ENCODE data around the gene ABCC4.
A peak's percentile ranks its signal among the peaks of the same experiment; 100 is the strongest.
"Not testable (repeated sequence)": the region's sequence is repeated elsewhere in the genome, so short reads cannot be mapped to it uniquely, and the experiment has no call there.

The ABCC4 gene

DNA sequence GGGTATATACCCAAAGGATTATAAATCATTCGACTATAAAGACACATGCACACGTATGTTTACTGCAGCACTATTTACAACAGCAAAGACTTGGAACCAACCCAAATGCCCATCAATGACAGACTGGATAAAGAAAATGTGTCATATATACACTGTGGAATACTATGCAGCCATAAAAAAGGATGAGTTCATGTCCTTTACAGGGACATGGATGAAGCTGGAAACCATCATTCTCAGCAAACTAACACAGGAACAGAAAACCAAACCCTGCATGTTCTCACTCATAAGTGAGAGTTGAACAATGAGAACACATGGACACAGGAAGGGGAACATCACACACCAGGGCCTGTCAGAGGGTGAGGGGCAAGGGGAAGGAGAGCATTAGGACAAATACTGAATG lies 102.6 kb downstream of the ABCC4 start:
- DNase-seq (ENCODE audit: low read depth): not testable (repeated sequence)

GRCh38 chr13:95197548-95197947 lies 103.7 kb downstream of the ABCC4 start:
- no peak for DNase-seq (ENCODE audit: low read depth)

DNA sequence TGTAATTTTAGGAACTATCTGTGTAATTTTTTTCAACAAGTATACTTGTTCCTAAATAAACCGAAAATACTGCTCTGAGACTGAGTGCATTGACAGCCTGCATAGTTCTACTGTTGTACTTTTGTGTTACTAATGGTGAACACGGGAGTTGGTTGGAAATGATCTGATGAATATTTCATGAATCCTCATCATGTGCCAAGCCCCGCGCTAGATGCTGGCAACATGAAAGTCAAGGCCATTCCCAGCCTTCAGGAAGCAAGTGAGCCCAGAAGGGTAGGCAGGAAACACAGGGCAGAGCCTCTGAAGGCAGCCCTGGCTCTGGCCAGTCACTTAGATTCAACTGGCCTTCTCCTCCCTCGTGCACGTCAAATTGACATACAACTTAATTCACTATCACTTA lies 106.1 kb downstream of the ABCC4 start:
- DNase-seq (ENCODE audit: low read depth): no peak

GRCh38 chr13:95193509-95194230 lies 107.6 kb downstream of the ABCC4 start:
- DNase-seq (ENCODE audit: low read depth): no peak

GRCh38 chr13:95192998-95193397 lies 108.3 kb downstream of the ABCC4 start:
- DNase-seq (ENCODE audit: low read depth): no peak

GRCh38 chr13:95192564-95192945 lies 108.7 kb downstream of the ABCC4 start:
- DNase-seq (ENCODE audit: low read depth): not testable (repeated sequence)

GRCh38 chr13:95191821-95192563 lies 109.3 kb downstream of the ABCC4 start:
- DNase-seq (ENCODE audit: low read depth): peak; percentile 26

DNA sequence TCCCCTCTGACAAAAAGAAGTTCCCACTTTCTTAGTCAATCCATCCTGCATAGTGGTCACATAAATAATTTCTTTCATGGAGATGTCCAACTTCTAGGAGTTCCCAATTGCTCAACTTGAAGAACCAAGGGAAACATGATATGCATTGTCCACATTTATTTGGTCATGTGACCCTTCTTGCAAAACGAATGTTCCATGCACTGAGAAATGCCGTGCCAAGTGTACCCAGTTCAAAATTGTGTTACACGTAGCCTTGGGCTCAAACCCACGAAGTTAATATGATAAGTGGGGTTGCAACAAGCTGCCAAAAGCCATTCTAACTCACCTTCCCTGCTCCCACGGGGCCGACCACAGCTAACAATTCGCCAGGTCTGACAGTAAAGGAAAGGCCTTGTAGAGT lies 113.1 kb downstream of the ABCC4 start:
- DNase-seq (ENCODE audit: low read depth): no peak

DNA sequence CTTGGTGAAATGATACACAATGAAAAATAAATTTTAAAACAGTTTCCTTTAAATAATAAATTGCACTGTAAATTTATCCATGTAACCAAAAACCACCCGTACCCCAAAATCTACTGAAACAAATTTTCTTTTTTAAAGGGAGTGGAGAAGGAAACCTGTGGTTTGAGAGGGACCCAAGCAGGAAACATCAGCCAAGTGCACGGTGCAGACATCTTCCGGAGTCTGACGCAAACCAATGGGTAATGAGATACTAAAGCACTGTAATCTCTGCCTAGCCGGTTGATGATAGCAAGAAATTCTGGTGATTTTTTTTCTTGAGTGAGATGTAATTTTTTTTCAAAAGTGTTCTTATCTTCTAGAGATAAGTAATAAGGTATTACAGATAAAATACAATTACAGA lies 115.4 kb downstream of the ABCC4 start:
- DNase-seq (ENCODE audit: low read depth): peak; percentile 27

GRCh38 chr13:95185311-95185710 lies 115.9 kb downstream of the ABCC4 start:
- DNase-seq (ENCODE audit: low read depth): no peak

- no peak for DNase-seq (ENCODE audit: low read depth)
Measured at GRCh38 chr13:95184317-95184716, 116.9 kb downstream of the ABCC4 start.

DNA sequence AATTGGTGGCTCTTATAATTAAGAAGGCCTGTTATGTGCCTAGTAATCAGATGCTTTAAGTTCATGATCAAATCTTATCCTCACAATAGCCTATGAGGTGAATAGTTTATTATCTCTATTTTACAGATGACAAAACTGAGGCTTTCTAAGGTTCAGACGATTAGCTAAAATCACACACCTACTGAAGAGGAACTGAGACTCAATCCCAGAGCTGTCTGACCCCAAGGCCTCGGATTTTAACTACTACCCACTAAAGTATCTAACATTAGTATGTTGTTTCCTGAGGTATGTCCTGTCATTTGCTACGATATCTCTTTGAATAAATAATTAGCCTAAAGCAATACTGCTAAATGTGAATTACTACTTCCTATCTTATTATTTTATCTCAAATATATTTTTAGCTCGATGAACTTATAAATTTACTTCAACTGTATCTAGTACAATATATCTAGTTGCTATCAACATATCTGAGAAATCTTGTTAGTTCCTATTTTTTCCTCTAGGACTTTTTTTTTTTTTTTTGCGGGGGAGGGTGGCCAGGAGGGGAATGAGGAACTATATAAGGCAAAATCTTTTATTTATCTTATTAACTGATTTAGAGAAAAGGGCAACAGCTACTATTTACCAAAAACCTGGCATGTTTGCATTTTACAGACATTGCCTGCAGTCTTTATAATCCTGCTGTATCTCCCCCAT lies 118.5 kb downstream of the ABCC4 start:
- DNase-seq (ENCODE audit: low read depth): no peak

- no peak for DNase-seq (ENCODE audit: low read depth)
Measured at GRCh38 chr13:95181586-95181985, 119.7 kb downstream of the ABCC4 start.

GRCh38 chr13:95180513-95181245 lies 120.6 kb downstream of the ABCC4 start:
- no peak for DNase-seq (ENCODE audit: low read depth)

DNA sequence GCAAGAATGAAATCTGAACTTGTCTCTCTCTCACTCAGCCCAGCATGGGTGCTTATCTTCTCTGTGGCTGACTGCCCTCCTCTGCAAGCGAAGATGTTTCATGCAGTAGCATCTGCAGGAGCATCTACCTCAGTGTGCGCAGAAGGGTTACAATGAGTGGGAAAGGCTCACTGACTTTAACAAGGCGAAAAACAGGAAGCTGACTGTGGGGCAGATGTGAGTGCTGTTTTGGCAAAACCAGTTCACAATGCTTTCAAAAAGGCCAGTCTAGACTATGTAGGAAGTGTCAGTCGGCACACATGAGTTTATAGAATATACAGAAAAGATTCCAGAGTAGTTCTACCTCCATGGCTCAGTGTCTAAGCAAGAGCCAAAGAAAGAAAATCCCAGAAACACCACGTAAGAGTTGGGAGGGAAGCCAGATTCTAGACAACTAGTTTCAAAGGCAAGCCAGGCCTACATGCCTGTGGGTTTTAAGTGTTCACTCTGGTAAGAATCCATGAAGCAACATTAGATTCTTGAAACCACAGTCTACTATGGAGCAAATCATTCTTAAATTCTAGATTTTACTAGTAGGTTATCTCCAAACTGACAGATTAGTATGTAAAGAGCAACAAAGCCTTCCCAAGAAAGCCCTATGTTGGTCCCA lies 124.5 kb downstream of the ABCC4 start:
- DNase-seq (ENCODE audit: low read depth): no peak

- DNase-seq (ENCODE audit: low read depth): no peak
Measured at GRCh38 chr13:95174517-95174916, 126.7 kb downstream of the ABCC4 start.

DNA sequence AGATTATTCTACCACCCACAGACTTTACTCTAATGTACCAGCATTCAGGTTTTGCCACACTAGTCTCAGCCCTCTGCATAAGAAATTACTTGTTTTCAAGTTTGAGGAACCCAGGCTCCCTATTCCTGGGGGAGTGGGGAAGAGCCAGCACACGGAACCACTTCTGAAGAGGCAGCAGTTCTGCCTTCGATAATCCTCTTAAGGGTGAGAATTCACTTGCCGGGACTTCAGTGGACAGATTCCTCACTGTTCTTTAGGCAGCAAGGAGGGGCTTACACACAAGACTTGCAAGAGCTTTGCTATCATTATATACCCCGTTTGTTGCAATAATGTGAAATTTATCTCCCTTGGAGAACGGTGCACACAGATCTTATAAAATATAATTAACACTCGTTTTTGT lies 133.1 kb downstream of the ABCC4 start:
- DNase-seq (ENCODE audit: low read depth): no peak

DNA sequence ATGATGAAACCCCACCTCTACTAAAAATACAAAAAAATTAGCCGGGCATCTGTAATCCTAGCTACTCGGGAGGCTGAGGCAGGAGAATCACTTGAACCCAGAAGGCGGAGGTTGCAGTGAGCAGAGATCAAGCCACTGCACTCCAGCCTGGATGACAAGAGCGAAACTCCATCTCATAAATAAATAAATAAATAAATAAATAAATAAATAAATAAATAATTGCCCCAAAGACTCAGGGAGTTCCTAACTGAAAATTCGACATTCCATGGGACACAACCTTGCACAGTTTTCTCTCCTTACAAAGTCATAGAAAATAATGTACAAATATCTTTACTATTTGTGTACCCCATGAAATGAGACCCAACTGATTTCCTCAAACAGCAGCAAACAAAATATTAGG lies 134.2 kb downstream of the ABCC4 start:
- DNase-seq (ENCODE audit: low read depth): not testable (repeated sequence)

DNA sequence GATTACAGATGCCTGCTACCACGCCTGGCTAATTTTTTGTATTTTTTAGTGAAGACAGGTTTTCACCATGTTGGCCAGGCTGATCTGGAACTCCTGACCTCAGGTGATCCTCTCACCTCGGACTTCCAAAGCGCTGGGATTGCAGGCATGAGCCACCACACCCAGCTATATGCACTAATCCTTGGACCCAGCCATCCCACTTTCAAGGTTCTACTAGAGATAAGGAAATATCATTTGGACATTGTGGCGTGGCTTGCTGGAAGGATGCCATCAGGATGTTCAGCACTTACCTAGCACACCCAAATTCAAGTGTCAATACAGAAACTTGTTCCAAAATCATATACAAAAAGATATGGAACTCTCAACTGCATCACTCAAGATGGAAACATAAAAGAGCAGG lies 136.4 kb downstream of the ABCC4 start:
- no peak for DNase-seq (ENCODE audit: low read depth)

- DNase-seq (ENCODE audit: low read depth): no peak
Measured at GRCh38 chr13:95160112-95160906, 140.9 kb downstream of the ABCC4 start.

DNA sequence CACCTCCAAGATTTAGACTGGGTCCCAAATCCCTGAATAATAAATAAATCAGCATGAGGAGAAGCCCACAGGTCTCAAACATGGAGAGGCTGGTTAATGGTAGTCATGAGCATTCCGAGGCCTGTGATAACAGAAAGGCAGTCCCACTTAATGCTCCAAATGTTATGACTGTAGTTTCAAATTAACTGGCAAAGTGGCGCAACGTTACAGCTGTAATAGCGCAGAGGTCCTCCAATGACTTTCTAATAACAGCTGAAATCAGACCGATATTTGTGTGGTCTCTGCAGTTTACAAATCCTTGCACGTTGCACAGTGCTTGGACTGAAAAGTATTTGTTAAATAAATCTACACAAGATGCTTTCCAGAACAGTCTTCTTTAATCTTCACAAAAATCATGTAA lies 141.8 kb downstream of the ABCC4 start:
- DNase-seq (ENCODE audit: low read depth): no peak
